Ascending aorta (tissue), 2 donors: Measurements from ENCODE around the gene GGCT. TPM values are rescaled to one million over a fixed set of nuclear protein-coding genes. Genes with fewer than 3 reads are reported as not detected.

Source experiments
- DNase-seq, 2 donors: peaks; one replicate each; pipeline ENCODE4 v3.0.0-alpha.2; 2019; ENCODE audit warnings: low spot score in 2 of 2
- H3K27ac ChIP-seq, 2 donors: fragments of 200-600 bp; sonication (generic); one replicate each; pipeline ENCODE4 v1.5.1; 2016 to 2017; ENCODE audit warnings: mild to moderate bottlenecking in 1 of 2
- H3K27me3 ChIP-seq: fragments of 200-600 bp; sonication (generic); one replicate; pipeline ENCODE4 v1.5.1; 2017
- H3K36me3 ChIP-seq, 2 donors: fragments of 200-600 bp; sonication (generic); one replicate each; pipeline ENCODE4 v1.5.1; 2016
- H3K4me1 ChIP-seq, 2 donors: fragments of 200-600 bp; sonication (generic); one replicate each; pipeline ENCODE4 v1.5.1; 2016 to 2017; ENCODE audit warnings: mild to moderate bottlenecking in 1 of 2
- H3K4me3 ChIP-seq, 2 donors: fragments of 200-600 bp; sonication (generic); one replicate each; pipeline ENCODE4 v1.5.1; 2016 to 2017; ENCODE audit warnings: mild to moderate bottlenecking in 1 of 2
- H3K9me3 ChIP-seq, 2 donors: fragments of 200-600 bp; sonication (generic); one replicate each; pipeline ENCODE4 v1.5.1; 2016
- CTCF ChIP-seq, 3 experiments: fragments of 200-600 bp in 2 of 3; fragments of 450-650 bp in 1 of 3; sonication (generic) in 2 of 3; IDR thresholded peaks; one replicate each; pipeline ENCODE4 v1.5.1; 2016 to 2019; ENCODE audit warnings: antibody characterized with exemption in 3 of 3, mild to moderate bottlenecking in 1 of 3, moderate library complexity in 1 of 3
- intact Hi-C: fragments of 100-400 bp; cut with DNase I; formaldehyde crosslinking; loops from one replicate; pipeline ENCODE4 v1.15.1; 2023
- total RNA-seq: library from RNA; depleted of rRNA; stranded (reverse); fragments of >200 nt; gene quantifications from one replicate; pipeline ENCODE4 v1.1.0, GENCODE V29; 2016

GGCT gene
- total RNA-seq, 1 donor from 2014 or later = 0.43 TPM

DNA sequence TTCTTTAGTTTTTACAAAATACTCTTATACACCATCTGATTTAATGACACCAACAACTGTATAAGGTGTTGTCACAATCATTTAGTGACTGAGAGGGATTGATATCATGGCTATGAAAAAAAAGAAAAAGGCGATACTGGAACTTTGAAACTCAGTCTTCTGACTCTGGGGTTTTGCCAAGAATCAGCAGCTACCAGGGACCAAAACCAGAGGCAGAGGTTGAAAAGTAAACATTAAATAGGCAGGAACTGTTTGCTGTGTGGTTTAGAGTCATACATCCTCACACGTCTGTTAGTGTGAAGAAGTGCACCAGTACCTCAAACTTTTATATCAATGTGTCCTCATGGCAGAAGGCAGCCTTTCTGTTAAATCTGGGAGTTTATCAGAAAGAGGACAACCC, 19.9 kb upstream of the GGCT start:
- Histone ChIP-seq H3K4me3 (no peak overlapping the region), H3K27ac (no peak overlapping the region), H3K4me1 (no peaks in the 10 kb centered on the region), H3K27me3 (no peaks in the 10 kb centered on the region), H3K36me3 (no peaks in the 10 kb centered on the region), H3K9me3 (no peaks in the 10 kb centered on the region)
- intact Hi-C loops = no loop called here
- DNase-seq = no peak
- TF ChIP-seq CTCF (IDR thresholded peaks at IDR 0.05) = no peak

- no peak for DNase-seq
- no peaks in the 10 kb centered on the region for H3K9me3 ChIP-seq
- no peak overlapping the region for H3K27ac ChIP-seq
- no peaks in the 10 kb centered on the region for H3K36me3 ChIP-seq
- no peaks in the 10 kb centered on the region for H3K27me3 ChIP-seq
- no peaks in the 10 kb centered on the region for H3K4me1 ChIP-seq
- no peak overlapping the region for H3K4me3 ChIP-seq
- intact Hi-C loops = no loop called here
- TF ChIP-seq CTCF (IDR thresholded peaks at IDR 0.05) = no peak
These were observed 18.8 kb upstream of the GGCT start for GRCh38 chr7:30523466-30523865.

DNA sequence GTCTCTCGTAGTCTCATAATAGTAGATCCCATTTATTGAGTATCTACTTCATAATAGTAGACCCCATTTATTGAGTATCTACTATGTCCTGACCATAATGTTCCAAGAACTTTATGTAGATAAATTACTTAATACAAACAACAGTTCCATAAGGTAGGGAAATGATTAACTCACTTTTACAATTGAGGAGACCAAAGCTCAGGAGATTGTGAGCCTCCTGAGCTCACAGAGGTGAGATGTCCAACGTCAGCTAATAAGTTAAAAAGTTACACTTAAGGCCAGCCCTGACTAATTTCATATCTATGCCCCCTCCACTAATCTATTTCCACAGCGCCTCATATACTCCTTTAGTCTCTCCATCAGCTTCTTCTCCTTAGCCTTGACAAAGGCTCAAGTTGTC, 17.5 kb upstream of the GGCT start:
- no peaks in the 10 kb centered on the region for H3K27me3 ChIP-seq
- H3K36me3 ChIP-seq = no peaks in the 10 kb centered on the region
- H3K4me1 ChIP-seq = no peaks in the 10 kb centered on the region
- intact Hi-C loops = no loop called here
- TF ChIP-seq CTCF (IDR thresholded peaks at IDR 0.05) = no peak
- no peak overlapping the region for H3K4me3 ChIP-seq
- no peaks in the 10 kb centered on the region for H3K9me3 ChIP-seq
- H3K27ac ChIP-seq = no peak overlapping the region
- DNase-seq = no peak

GRCh38 chr7:30521532-30521931, 16.9 kb upstream of the GGCT start:
- no peak for DNase-seq
- TF ChIP-seq CTCF (IDR thresholded peaks at IDR 0.05) = no peak

GRCh38 chr7:30519122-30519521, 14.5 kb upstream of the GGCT start:
- TF ChIP-seq CTCF (IDR thresholded peaks at IDR 0.05) = no peak
- intact Hi-C loops = no loop called here

More at GRCh38 chr7:30521532-30521931, 16.9 kb upstream of the GGCT start:
- no peak overlapping the region for H3K4me3 ChIP-seq
- H3K27ac ChIP-seq = no peak overlapping the region
- H3K36me3 ChIP-seq = no peaks in the 10 kb centered on the region
- intact Hi-C loops = no loop called here
- no peaks in the 10 kb centered on the region for H3K4me1 ChIP-seq
- H3K27me3 ChIP-seq = no peaks in the 10 kb centered on the region
- H3K9me3 ChIP-seq = no peaks in the 10 kb centered on the region

DNA sequence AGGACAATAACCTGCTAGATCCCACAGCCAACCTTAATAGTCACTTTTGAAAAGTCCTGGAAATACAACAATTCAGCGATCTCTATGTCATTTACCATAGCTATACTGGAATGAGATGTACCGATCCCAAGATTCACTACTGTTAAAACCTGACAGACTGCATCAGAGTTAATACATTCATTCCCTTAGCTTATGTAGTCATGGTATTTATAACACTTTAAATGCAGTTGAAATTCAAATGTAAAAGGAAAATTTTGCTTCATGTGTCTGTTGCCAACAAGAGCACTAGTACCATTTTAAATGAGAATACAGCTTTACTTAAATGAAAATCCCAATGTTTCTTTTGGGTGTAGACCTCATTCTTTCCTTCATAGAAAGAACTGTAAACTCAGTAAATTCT, 11.1 kb upstream of the GGCT start:
- intact Hi-C loops = no loop called here
- no peak overlapping the region for H3K4me3 ChIP-seq
- H3K27ac ChIP-seq = no peak overlapping the region
- H3K27me3 ChIP-seq = no peaks in the 10 kb centered on the region
- H3K36me3 ChIP-seq = no peaks in the 10 kb centered on the region
- DNase-seq = no peak
- H3K9me3 ChIP-seq = no peaks in the 10 kb centered on the region
- TF ChIP-seq CTCF (IDR thresholded peaks at IDR 0.05) = no peak
- no peaks in the 10 kb centered on the region for H3K4me1 ChIP-seq

More at GRCh38 chr7:30519122-30519521, 14.5 kb upstream of the GGCT start:
- no peak for DNase-seq
- Histone ChIP-seq H3K27ac (no peak overlapping the region), H3K4me3 (no peak overlapping the region), H3K36me3 (no peaks in the 10 kb centered on the region), H3K9me3 (no peaks in the 10 kb centered on the region), H3K27me3 (no peaks in the 10 kb centered on the region), H3K4me1 (no peaks in the 10 kb centered on the region)
